Kidney epithelial cell (primary cell): ENCODE measurements around the gene HTR3D. TPM values are rescaled to one million over a fixed set of nuclear protein-coding genes. Genes with fewer than 3 reads are reported as not detected.
"Not testable (repeated sequence)": the region's sequence is repeated elsewhere in the genome, so short reads cannot be mapped to it uniquely, and the experiment has no call there.

Source experiments
- DNase-seq: peaks from one replicate; pipeline ENCODE4 v3.0.0-alpha.2; 2010; ENCODE audit warnings: low read depth
- H3K27me3 ChIP-seq: 2 replicates; pipeline ENCODE4 v1.6.0; 2011; ENCODE audit warnings: low read length; ENCODE audit not compliant: control insufficient read depth, insufficient read depth
- H3K36me3 ChIP-seq: 2 replicates; pipeline ENCODE4 v1.5.1; 2011; ENCODE audit warnings: low read length; ENCODE audit not compliant: control insufficient read depth, insufficient read depth
- H3K4me3 ChIP-seq: 2 replicates; pipeline ENCODE4 v1.5.1; 2011; ENCODE audit warnings: low read depth, mild to moderate bottlenecking, control low read depth, low read length
- CTCF ChIP-seq: IDR thresholded peaks from 2 replicates; pipeline ENCODE4 v1.5.1; 2011; ENCODE audit warnings: mild to moderate bottlenecking, moderate library complexity, low read length, control low read depth, inconsistent platforms; ENCODE audit not compliant: insufficient read depth, poor library complexity, severe bottlenecking
- total RNA-seq: library from RNA; depleted of rRNA; stranded (reverse); fragments of >200 nt; gene quantifications from 2 replicates; pipeline ENCODE4 v1.2.3, GENCODE V29; 2015

HTR3D gene
- total RNA-seq, 1 donor from 2014 or later: not detected

- Histone ChIP-seq H3K36me3 (no peaks in the 10 kb centered on the region), H3K4me3 (no peak overlapping the region), H3K27me3 (no peaks in the 10 kb centered on the region)
- TF ChIP-seq CTCF: no peak
- DNase-seq: no peak
These were observed 36.8 kb downstream of the HTR3D start for GRCh38 chr3:184068344-184068743.

DNA sequence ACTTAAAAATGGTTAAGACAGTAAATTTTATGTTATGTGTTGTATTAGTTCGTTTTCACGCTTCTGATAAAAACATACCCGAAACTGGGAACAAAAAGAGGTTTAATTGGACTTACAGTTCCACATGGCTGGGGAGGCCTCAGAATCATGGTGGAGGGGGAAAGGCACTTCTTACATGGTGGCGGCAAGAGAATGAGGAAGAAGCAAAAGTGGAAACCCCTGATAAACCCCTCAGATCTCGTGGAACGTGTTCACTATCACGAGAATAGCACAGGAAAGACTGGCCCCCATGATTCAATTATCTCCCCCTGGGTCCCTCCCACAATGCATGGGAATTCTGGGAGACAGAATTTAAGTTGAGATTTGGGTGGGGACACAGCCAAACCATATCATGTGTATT lies 39.6 kb downstream of the HTR3D start:
- not testable (repeated sequence) for DNase-seq, H3K4me3 ChIP-seq, H3K36me3 ChIP-seq, H3K27me3 ChIP-seq

DNA sequence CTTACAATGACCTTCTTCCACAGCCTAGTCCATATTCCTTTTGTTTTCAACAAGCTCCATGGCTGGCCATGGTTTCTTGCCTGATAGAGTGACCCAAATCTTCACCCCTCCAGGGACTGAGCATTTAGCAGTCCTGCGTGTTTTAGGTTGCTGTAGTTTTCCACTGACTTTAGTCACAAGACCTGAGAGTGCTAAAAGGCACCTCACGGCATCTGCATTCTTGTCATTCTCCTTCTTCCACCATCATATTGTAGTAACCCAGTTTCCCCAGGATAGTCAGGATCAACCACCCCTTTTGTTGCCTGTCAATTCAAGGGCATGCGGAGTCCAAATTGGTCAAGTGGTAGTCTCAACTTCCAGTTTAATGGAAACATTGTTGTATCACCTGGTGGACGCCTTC lies 42.1 kb downstream of the HTR3D start:
- DNase-seq: no peak
- Histone ChIP-seq H3K27me3 (no peaks in the 10 kb centered on the region), H3K4me3 (no peak overlapping the region), H3K36me3 (no peaks in the 10 kb centered on the region)
- no peak for TF ChIP-seq CTCF

GRCh38 chr3:184075901-184076300 lies 44.4 kb downstream of the HTR3D start:
- DNase-seq: no peak
- no peaks in the 10 kb centered on the region for H3K36me3 ChIP-seq
- no peak for TF ChIP-seq CTCF
- no peak overlapping the region for H3K4me3 ChIP-seq
- no peaks in the 10 kb centered on the region for H3K27me3 ChIP-seq

DNA sequence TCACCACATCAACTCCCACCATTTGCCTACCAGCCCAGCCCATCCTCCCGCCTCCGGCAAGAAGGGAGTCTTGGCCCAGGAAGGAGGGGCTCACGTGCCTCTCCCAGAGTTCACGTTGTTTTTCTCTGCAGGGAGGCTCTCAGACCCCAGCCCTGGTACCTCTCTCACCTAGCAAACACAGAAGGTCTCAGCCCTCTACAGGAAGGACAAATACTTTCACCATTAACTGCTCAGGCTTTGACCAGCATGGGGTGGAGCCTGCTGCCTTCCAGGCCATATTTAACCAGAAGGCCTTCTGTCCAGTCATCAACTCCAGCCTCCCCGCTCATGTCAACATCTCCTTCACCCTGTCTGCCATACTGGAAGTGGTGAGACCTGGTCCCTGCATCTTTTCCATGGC lies 46.3 kb downstream of the HTR3D start:
- H3K4me3 ChIP-seq: no peak overlapping the region
- DNase-seq: no peak
- no peaks in the 10 kb centered on the region for H3K27me3 ChIP-seq
- H3K36me3 ChIP-seq: no peaks in the 10 kb centered on the region
- no peak for TF ChIP-seq CTCF

GRCh38 chr3:184078851-184079250 lies 47.3 kb downstream of the HTR3D start:
- DNase-seq: no peak
- Histone ChIP-seq H3K36me3 (no peaks in the 10 kb centered on the region), H3K4me3 (no peak overlapping the region), H3K27me3 (no peaks in the 10 kb centered on the region)
- TF ChIP-seq CTCF: no peak
